ENCODE results near the gene LCN10. TPM values are rescaled to one million over a fixed set of nuclear protein-coding genes. Genes with fewer than 3 reads are reported as not detected.
"Not testable (repeated sequence)": the region's sequence is repeated elsewhere in the genome, so short reads cannot be mapped to it uniquely, and the experiment has no call there.

The LCN10 gene
- total RNA-seq, 1 experiment from 2014 or later = not detected

GRCh38 chr9:136705564-136705963, 37.2 kb downstream of the LCN10 start:
- CTCF ChIA-PET = interaction anchor here (0.7 kb wide), 1 partner anchor 41 kb away, joined by 6 read pairs; no protein-coding TSS in a partner anchor

GRCh38 chr9:136704741-136705140, 38.0 kb downstream of the LCN10 start:
- in situ Hi-C loops (cut with HindIII; ENCODE audit: low pct_unique_long_range_greater_than_20kb, low sequenced_read_pairs); H3K27ac ChIP-seq (ENCODE audit: low read length); H3K4me3 ChIP-seq (ENCODE audit: low read depth in 2 of 2, low read length in 2 of 2); H3K27me3 ChIP-seq (ENCODE audit: control insufficient read depth, insufficient read depth, low read length); ATAC-seq; DNase-seq (ENCODE audit: low read depth, low spot score); H3K9me3 ChIP-seq (ENCODE audit: control insufficient read depth, insufficient read depth, low read depth, low read length); H3K36me3 ChIP-seq (ENCODE audit: control insufficient read depth, insufficient read depth, low read length); POLR2A ChIA-PET; intact Hi-C loops (cut with micrococcal nuclease; ENCODE audit: unreplicated experiment); BruUV-seq (replicated peaks); H3K4me1 ChIP-seq (ENCODE audit: control insufficient read depth, insufficient read depth, low read length): not testable (repeated sequence)
- CTCF ChIA-PET = interaction anchor here (0.7 kb wide), 1 partner anchor 41 kb away, joined by 6 read pairs; no protein-coding TSS in a partner anchor

More at GRCh38 chr9:136705564-136705963, 37.2 kb downstream of the LCN10 start:
- POLR2A ChIA-PET = interaction anchor here (0.5 kb wide), 1 partner anchor 89 kb away, joined by 11 read pairs; no protein-coding TSS in a partner anchor
- intact Hi-C loops (cut with micrococcal nuclease; ENCODE audit: unreplicated experiment) = no loop called here
- Histone ChIP-seq H3K36me3 (ENCODE audit: control insufficient read depth, insufficient read depth, low read length) (no peaks in the 10 kb centered on the region), H3K27ac (ENCODE audit: low read length) (no peak overlapping the region), H3K4me1 (ENCODE audit: control insufficient read depth, insufficient read depth, low read length) (no peaks in the 10 kb centered on the region; the same call in 1 of the 2 replicates), H3K27me3 (ENCODE audit: control insufficient read depth, insufficient read depth, low read length) (no peaks in the 10 kb centered on the region), H3K4me3 (ENCODE audit: low read depth in 2 of 2, low read length in 2 of 2) (no peak overlapping the region), H3K9me3 (ENCODE audit: control insufficient read depth, insufficient read depth, low read depth, low read length) (no peaks in the 10 kb centered on the region)
- BruUV-seq (replicated peaks) = no TSS peak
- DNase-seq (ENCODE audit: low read depth, low spot score) = no peak
- no peak for ATAC-seq
- TF ChIP-seq POLR2AphosphoS5 (IDR thresholded peaks at IDR 0.05; ENCODE audit: low read depth, low read length) = no peak
- TF ChIP-seq SIN3A (IDR thresholded peaks at IDR 0.05; ENCODE audit: borderline replicate concordance, insufficient read depth, low read depth, low read length) = no peak
- no peak for TF ChIP-seq REST (IDR thresholded peaks at IDR 0.05; ENCODE audit: insufficient read depth in 1 of 2, low read depth in 2 of 2, low read length in 1 of 2)
- no peak for TF ChIP-seq TCF7L2 (IDR thresholded peaks at IDR 0.05; ENCODE audit: low read depth, low read length)
- TF ChIP-seq CTCF (IDR thresholded peaks at IDR 0.05) = no peak
- in situ Hi-C loops (cut with HindIII; ENCODE audit: low pct_unique_long_range_greater_than_20kb, low sequenced_read_pairs) = no loop called here

- BruUV-seq (replicated peaks) = no TSS peak
- Histone ChIP-seq H3K4me1 (ENCODE audit: control insufficient read depth, insufficient read depth, low read length) (no peaks in the 10 kb centered on the region), H3K9me3 (ENCODE audit: control insufficient read depth, insufficient read depth, low read depth, low read length) (no peaks in the 10 kb centered on the region), H3K27me3 (ENCODE audit: control insufficient read depth, insufficient read depth, low read length) (no peaks in the 10 kb centered on the region), H3K4me3 (ENCODE audit: low read depth in 2 of 2, low read length in 2 of 2) (no peak overlapping the region), H3K36me3 (ENCODE audit: control insufficient read depth, insufficient read depth, low read length) (no peaks in the 10 kb centered on the region), H3K27ac (ENCODE audit: low read length) (no peak overlapping the region)
- DNase-seq (ENCODE audit: low read depth, low spot score) (no peak), ATAC-seq (no peak)
- in situ Hi-C loops (cut with HindIII; ENCODE audit: low pct_unique_long_range_greater_than_20kb, low sequenced_read_pairs) (no loop called here), intact Hi-C loops (cut with micrococcal nuclease; ENCODE audit: unreplicated experiment) (no loop called here)
- TF ChIP-seq POLR2AphosphoS5 (IDR thresholded peaks at IDR 0.05; ENCODE audit: low read depth, low read length) (no peak), SIN3A (IDR thresholded peaks at IDR 0.05; ENCODE audit: borderline replicate concordance, insufficient read depth, low read depth, low read length) (no peak), CTCF (IDR thresholded peaks at IDR 0.05) (no peak), TCF7L2 (IDR thresholded peaks at IDR 0.05; ENCODE audit: low read depth, low read length) (no peak), REST (IDR thresholded peaks at IDR 0.05; ENCODE audit: insufficient read depth in 1 of 2, low read depth in 2 of 2, low read length in 1 of 2) (no peak)
- POLR2A ChIA-PET = no interaction called here
- CTCF ChIA-PET = interaction anchor here (0.8 kb wide), 1 partner anchor 11 kb away, joined by 3 read pairs; no protein-coding TSS in a partner anchor
Measured at GRCh38 chr9:136703276-136703860, 39.4 kb downstream of the LCN10 start.
